Hepatocyte (in vitro differentiated cells): ENCODE measurements around the gene LRRC9.

ENCODE experiments used
- EZH2 ChIP-seq: fragments of 200-600 bp; sonication (generic); IDR thresholded peaks from 2 replicates; pipeline ENCODE4 v1.6.1; 2016; ENCODE audit warnings: antibody characterized with exemption, mild to moderate bottlenecking, borderline replicate concordance
- EZH2phosphoT487 ChIP-seq: fragments of 200-600 bp; sonication (generic); IDR thresholded peaks from one replicate; pipeline ENCODE4 v1.6.1; 2018; ENCODE audit warnings: antibody characterized with exemption, mild to moderate bottlenecking, low read depth, moderate library complexity; ENCODE audit not compliant: unreplicated experiment, severe bottlenecking
- TF ChIP-seq, protein P1 (sequence below): fragments of 200-600 bp; sonication (generic); IDR thresholded peaks from 2 replicates; pipeline ENCODE4 v1.5.1; 2016; ENCODE audit warnings: antibody characterized with exemption, mild to moderate bottlenecking; ENCODE audit not compliant: poor library complexity

DNA sequence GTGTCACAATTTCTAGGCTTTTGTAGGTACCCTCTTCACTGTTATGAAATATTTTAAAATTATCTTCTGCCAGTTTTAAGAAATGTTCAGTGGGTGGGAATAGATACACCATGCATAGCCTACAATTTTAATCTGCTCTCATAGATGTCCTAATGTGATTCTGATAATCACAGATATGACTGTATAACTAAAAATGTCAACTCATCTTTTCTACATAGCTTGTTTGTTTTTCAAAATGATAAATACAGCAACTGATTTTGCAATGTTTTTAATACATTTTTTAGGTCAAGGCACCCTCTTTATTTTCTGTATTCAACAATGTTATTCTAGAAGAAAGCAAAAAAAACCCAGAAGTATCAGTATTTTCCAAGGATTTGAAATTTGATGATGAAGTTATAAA is 61.6 kb downstream of the LRRC9 start:
- TF ChIP-seq, protein P1, sequence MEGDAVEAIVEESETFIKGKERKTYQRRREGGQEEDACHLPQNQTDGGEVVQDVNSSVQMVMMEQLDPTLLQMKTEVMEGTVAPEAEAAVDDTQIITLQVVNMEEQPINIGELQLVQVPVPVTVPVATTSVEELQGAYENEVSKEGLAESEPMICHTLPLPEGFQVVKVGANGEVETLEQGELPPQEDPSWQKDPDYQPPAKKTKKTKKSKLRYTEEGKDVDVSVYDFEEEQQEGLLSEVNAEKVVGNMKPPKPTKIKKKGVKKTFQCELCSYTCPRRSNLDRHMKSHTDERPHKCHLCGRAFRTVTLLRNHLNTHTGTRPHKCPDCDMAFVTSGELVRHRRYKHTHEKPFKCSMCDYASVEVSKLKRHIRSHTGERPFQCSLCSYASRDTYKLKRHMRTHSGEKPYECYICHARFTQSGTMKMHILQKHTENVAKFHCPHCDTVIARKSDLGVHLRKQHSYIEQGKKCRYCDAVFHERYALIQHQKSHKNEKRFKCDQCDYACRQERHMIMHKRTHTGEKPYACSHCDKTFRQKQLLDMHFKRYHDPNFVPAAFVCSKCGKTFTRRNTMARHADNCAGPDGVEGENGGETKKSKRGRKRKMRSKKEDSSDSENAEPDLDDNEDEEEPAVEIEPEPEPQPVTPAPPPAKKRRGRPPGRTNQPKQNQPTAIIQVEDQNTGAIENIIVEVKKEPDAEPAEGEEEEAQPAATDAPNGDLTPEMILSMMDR = no peak
- TF ChIP-seq EZH2 (no peak), EZH2phosphoT487 (no peak)
